ENCODE results near the gene PLEKHH2.

GRCh38 chr2:43748333-43748732 is 111.3 kb downstream of the PLEKHH2 start:
- TF ChIP-seq CTCF (conservative IDR thresholded peaks at IDR 0.05 in 1 of 2, IDR thresholded peaks at IDR 0.05 in 1 of 2; ENCODE audit: extremely low read depth in 1 of 2, insufficient read depth in 1 of 2, low read depth in 1 of 2, low read length in 2 of 2) (no peak), EZH2 (IDR thresholded peaks at IDR 0.05; ENCODE audit: borderline replicate concordance, low read length) (no peak)
